Activated T-cell treated with anti-CD3 and anti-CD28 coated beads, Interleukin-2, amount 50 U/mL, for 1 hour (primary cell): Measurements from ENCODE around the gene VASN.
"Not testable (repeated sequence)": the region's sequence is repeated elsewhere in the genome, so short reads cannot be mapped to it uniquely, and the experiment has no call there.

Experiments
- DNase-seq: peaks from one replicate; pipeline ENCODE4 v3.0.0-alpha.2; 2020

VASN gene

DNA sequence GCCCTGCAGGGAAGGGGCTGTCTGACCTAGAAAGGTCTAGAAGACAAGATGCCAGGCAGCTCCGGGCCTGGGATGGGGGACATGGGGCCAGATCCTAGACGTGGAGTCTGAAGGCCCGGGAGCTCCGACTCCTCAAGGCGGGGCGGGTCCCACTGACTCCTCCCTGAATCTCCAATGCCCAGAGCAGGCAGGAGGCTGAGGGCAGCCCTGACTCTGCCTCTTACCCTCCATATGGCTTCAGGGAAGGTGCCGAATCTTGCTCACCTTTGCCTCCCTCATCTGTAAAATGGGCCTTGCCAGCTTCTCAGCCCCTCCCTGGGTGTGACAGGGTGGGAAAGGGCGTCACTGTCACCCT, 14.8 kb downstream of the VASN start:
- DNase-seq = no peak

GRCh38 chr16:4386951-4387565, 15.4 kb downstream of the VASN start:
- DNase-seq = no peak

DNA sequence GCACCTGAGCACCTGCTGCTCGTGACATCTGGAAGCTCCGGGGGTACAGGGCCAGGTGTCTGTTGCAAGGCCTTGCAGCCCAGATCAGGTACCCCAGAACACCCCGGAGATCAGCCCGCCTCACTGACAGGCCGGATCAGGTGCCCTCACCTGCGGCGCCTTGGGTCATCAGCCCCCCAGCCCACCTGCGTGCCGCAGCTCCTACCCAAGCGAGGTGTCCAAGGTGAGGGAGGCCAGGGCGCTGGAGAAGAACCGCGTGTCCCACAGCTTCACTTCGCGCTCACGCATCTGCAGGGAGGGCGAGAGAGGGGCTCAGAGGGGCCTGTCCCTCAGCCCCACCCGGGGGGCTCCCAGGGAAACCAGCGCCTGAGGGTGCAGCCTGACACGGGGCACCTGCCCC, 16.1 kb downstream of the VASN start:
- no peak for DNase-seq

GRCh38 chr16:4388271-4389021, 16.8 kb downstream of the VASN start:
- no peak for DNase-seq

GRCh38 chr16:4389051-4389955, 17.7 kb downstream of the VASN start:
- DNase-seq = no peak

DNA sequence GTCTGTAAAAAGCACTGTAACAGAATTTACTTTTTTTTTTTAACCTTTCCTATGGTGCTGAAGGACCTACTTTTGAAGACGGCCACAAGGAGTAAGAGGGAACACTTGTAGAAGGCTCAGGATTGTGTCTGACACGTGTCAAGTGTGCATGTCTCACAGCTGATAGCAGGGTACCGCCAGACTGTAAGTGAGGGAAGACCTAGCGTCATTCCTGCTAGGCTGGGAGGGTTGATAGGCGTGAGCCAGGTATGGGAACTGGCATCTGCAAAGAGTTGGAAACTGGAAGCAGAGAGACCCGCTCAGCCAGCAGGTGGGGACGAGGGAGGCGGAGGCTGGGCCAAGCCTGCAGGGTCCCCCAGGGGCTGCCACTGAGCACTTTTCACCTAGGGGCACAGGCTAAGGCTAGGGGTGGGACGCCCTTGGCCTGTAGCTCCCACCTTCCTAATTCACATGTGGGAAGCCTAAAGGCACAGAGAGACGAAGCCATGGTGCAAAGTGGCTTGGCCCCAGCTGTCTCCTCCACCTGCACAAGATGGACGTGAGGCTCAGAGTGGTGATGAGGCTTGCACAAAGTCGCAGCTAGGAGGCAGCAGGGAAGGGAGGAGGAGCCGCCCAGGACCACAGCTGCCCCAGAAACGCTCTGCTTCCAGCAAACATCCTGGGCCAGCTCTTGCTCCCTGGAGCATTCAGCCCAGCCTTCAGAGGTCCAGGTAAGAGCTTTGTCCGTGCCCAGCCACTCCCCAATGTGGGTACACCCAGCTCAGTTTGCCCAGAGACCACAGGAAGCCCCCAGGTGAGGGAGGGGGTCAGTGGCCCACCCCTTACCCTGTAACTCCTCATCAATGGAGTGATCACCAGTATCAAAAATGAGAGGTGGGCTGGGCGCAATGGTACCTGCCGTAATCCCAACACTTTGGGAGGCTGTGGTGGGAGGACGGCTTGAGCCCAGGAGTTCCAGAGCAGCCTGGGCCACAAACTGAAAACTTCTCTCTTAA, 18.9 kb downstream of the VASN start:
- DNase-seq = no peak

DNA sequence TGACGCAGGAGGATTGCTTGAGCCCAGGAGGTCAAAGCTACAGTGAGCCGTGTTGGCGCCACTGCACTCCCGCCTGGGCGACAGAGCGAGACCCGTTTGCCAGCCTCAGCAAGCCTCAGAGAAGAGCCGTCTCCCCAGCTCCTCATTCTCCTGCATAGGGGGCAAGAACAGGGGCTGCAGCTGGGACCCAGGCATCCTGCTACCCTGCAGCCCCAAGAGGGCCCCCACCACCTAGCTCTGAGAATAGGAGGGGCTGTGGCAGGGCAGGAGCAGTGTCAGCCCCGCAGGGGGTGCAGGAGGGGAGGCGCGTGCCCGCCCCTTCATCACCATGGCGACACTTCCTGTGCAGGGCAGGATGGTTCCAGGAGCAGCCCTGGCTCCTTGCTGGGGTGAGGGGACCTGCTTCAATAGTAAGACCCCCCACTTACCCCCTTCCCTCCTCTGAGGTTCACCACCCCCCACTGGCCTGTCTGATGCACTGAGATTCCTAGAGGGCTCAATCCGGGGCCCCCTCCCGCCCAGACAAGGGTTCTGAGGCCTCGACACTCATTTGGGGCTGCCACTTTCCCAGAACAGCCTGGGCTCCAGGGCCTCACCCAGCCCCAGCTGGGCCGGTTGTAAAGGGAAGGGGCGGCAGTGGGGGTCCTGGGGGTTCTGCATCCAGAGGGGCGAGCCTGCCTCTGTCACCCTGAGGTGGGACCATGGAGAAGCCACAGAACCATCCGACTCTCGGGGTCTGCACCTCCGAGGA, 20.2 kb downstream of the VASN start:
- no peak for DNase-seq

DNA sequence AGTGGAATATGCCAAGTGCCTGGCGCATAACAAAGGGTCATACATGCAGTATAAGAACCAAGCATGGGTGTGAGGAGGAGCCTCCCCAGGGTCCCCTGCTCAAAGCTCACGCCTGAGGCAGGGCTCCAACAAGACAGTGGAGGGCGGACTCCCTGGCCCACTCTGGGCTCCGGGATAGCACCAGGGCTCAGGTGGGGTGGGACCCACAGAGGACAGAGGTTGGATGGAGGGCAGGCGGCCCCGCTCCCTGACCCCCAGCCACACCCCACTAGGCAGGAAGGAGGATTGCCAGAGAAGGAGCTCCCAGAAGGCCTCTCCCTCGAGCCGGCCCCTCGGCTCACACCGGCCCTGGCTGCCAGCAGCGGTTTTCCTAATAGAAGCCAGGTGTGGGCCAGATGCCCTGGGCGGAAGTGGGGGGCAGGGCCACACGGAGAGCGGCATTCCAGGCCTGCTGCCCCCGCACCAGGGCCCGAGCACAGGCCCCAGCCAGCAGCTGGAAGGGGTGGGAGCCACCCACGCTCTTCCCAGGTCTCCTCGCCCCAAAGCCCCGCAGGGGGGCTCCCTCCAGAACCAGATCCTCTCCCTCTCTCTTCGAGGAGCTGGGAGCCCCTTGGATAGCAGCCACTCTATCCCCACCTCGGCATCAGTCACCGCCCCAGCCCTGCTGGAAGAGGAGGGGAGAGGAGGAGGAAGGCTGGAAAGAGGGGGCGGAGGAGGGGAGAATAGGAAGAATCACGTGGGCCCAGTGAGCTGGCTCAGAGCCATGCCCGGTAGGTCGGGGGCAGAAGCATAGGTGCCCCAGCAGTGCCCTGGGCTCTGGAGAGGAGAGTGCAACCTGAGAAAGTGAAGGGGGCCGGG, 21.0 kb downstream of the VASN start:
- no peak for DNase-seq

- no peak for DNase-seq
Measured at GRCh38 chr16:4393240-4393600, 21.6 kb downstream of the VASN start.

GRCh38 chr16:4393850-4394249, 22.2 kb downstream of the VASN start:
- DNase-seq = not testable (repeated sequence)

DNA sequence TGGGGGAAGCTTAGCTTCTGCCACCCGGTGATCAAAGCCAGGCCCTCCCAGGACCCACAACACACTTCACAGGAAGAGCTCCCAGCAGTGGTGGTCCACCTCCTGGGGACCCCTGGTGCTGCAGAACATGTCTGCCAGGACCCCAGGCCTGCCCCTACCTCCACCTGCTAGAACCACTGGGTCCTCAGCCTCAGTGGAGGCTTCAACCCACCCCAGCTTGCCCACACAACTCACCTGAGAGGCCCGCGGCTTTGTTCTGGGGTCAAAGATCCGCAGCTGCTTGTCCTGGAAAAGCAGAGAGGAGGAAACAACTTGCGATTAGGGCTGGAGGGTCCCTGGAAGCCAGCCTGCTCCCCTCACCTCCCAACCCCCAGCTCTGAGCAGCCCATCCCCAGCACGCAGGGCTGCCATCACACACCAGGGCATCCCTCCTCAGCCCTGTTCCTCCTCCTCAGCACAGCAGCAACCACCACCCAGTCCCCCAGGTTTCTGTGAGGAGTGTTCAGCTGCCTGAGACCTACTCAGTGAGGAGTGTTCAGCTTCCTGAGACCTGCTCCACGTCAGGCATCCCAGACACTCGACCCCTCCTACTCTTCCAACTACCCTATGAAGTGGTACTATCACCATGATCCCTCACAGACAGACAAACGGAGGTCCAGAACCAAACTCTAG, 23.5 kb downstream of the VASN start:
- no peak for DNase-seq

- DNase-seq = no peak
Measured at GRCh38 chr16:4399001-4399730, 27.5 kb downstream of the VASN start.

DNA sequence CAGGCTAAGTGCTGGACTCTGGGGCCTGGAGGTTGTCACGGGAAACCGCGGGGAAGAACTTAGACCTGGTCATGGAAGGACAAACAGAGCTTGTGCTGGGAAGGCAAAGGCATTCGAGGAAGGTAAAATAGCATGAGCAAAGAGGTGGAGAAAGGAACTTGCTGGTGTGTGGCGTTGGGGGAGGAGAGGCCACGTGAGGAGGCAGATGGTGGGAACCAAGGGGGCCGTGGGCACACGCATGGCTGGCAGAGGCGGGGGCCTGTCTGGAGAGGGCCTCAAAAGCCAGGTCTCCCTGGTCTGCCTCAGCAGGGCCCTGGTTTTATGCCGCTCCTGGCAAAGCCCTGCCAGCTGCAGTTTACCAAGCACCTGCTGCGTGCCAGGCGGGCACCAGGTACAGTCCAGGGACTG, 29.4 kb downstream of the VASN start:
- no peak for DNase-seq

DNA sequence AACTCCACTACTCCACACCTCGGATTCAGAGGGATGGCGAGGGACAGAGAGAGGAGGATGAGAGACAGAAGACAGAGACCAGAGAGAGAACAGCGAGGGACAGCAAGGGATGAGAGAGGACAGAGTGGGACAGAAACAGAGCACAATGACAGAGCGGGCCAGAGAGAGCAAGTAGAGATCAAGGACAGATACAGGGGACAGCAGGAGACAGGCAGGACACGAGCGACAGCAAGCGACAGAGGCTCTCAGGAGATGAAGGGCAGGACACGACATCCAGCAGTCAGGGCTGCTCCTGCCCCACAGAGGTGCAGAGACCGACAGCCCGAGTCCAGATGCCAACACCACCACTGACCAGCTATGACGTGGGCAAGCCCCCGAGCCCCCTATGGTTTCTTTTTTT, 29.9 kb downstream of the VASN start:
- DNase-seq = no peak

DNA sequence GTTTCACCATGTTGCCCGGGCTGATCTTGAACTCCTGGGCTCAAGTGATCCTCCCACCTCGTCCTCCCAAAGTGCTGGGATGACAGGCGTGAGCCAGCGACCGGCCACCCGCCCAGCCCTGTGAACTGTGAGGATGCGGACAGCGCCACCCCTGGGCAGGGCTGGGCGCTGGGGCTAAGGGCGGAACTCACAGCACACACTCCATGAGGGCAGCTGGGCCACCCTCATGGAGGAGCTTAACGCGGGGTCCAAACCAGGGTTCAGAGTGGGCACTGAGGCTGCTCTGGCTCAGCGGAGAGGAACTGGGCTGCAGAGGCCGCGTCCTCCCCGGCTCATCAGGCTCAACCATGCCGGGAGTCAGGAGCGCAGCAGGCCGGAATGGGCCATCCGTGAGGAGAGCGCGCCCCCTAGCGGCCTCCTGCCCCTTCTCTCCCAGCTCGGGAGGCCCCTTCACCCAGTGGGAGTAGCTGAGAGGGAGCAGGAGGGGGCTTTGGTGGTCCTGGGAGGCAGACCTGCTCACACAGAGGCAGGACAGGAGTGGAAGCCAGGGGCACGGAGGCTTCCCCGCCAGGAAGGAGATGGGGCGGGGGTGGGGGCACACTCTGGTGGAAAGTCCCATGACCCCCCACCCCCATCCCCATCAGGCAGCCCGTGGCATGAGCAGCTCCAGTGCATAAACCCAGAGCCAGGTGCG, 30.9 kb downstream of the VASN start:
- DNase-seq = peak; percentile 72

DNA sequence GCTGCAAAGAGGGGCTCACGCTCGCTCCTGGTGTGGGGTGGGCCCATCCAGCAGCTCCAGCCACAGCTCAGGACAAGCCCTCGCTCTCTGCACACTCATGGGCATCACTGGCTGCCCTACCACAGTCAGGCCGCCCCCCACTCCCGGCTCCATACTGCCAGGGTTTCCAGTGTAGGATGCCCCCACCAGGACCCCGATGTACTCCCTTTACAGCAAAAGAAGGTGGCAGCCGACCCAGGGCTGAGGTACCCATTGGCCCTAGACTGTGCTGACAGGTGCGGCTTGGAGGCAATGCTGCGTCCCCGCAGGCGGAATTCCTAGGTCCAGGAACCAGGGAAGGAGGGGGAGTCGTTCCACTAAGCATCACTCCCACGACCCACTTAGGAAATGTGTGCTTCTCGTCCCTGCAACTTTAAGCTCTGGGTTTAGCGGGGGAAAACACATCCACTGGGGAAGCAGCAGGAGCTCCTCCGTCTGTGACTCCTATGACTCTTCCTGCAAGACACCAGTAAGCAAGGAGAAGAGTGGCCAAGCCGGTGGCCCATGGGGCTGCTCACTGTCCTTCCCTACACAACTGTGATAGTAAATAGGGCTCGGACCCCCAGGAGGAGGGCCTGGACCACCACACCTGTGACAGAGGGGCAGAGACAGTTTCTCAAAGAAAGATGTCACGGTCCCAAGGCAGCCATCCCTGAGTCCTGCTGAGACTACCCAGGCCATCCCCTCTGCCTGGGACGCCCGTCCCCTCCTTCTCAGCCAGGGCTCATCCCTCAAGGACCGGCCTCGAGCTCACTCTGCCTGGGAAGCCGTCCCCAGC, 31.7 kb downstream of the VASN start:
- no peak for DNase-seq

- DNase-seq = no peak
Measured at GRCh38 chr16:4404247-4404966, 32.8 kb downstream of the VASN start.
